H1 (cell line): ENCODE measurements around the gene TNFSF11.

ENCODE experiments used
- BRCA1 ChIP-seq: IDR thresholded peaks from 2 replicates; pipeline ENCODE4 v1.6.1; 2012; ENCODE audit warnings: low read depth, low read length, improper control_type of control experiment
- CEBPB ChIP-seq: IDR thresholded peaks from 2 replicates; pipeline ENCODE4 v1.6.1; 2012; ENCODE audit warnings: low read depth, low read length
- CTCF ChIP-seq, 3 experiments: IDR thresholded peaks; 1 replicate in 2 of 3; 2 replicates in 1 of 3; pipeline versions ENCODE4 v1.5.1 to v1.6.1; 2011; ENCODE audit warnings: low read length in 3 of 3, mild to moderate bottlenecking in 3 of 3, inconsistent platforms in 2 of 3, low read depth in 1 of 3, moderate library complexity in 1 of 3; ENCODE audit not compliant: insufficient read depth in 1 of 3; ENCODE audit errors: control extremely low read depth in 1 of 3
- JUN ChIP-seq: IDR thresholded peaks from 2 replicates; pipeline ENCODE4 v1.6.1; 2011; ENCODE audit warnings: low read depth, mild to moderate bottlenecking, improper control_type of control experiment, low read length
- KDM1A ChIP-seq: fragments of 200-600, 300-600 bp; sonication (generic); IDR thresholded peaks from 2 replicates; pipeline ENCODE4 v1.7.1; 2016; ENCODE audit warnings: mild to moderate bottlenecking, low read length, borderline replicate concordance
- POLR2A ChIP-seq, 2 experiments: IDR thresholded peaks; 1 replicate in 1 of 2; 2 replicates in 1 of 2; pipeline ENCODE4 v1.6.1; 2011; ENCODE audit warnings: low read depth in 2 of 2, low read length in 2 of 2, mild to moderate bottlenecking in 2 of 2; ENCODE audit errors: control extremely low read depth in 1 of 2
- POLR2AphosphoS5 ChIP-seq: IDR thresholded peaks from 2 replicates; pipeline ENCODE4 v1.6.1; 2011; ENCODE audit warnings: low read depth, low read length
- POU5F1 ChIP-seq: IDR thresholded peaks from 2 replicates; pipeline ENCODE4 v1.6.1; 2011; ENCODE audit warnings: low read depth, mild to moderate bottlenecking, low read length, moderate library complexity
- YY1 ChIP-seq: IDR thresholded peaks from 2 replicates; pipeline ENCODE4 v1.6.1; 2011; ENCODE audit warnings: low read depth, mild to moderate bottlenecking, low read length

GRCh38 chr13:42615691-42616090 lies 41.7 kb downstream of the TNFSF11 start:
- no peak for TF ChIP-seq KDM1A
- TF ChIP-seq CTCF (IDR thresholded peaks at IDR 0.05; ENCODE audit: control extremely low read depth in 1 of 3, insufficient read depth in 1 of 3, low read depth in 1 of 3, low read length in 3 of 3), result no peak
- TF ChIP-seq YY1, result no peak
- no peak for TF ChIP-seq JUN
- TF ChIP-seq POLR2AphosphoS5, result no peak
- TF ChIP-seq POU5F1, result no peak
- no peak for TF ChIP-seq BRCA1
- TF ChIP-seq CEBPB, result no peak
- no peak for TF ChIP-seq POLR2A (IDR thresholded peaks at IDR 0.05; ENCODE audit: control extremely low read depth in 1 of 2, low read depth in 2 of 2, low read length in 2 of 2)
